ENCODE measurements around the gene TREH. TPM values are rescaled to one million over a fixed set of nuclear protein-coding genes. Genes with fewer than 3 reads are reported as not detected.
"Not testable (repeated sequence)": the region's sequence is repeated elsewhere in the genome, so short reads cannot be mapped to it uniquely, and the experiment has no call there.

Gene TREH
- total RNA-seq, 1 donor from 2014 or later = not detected

DNA sequence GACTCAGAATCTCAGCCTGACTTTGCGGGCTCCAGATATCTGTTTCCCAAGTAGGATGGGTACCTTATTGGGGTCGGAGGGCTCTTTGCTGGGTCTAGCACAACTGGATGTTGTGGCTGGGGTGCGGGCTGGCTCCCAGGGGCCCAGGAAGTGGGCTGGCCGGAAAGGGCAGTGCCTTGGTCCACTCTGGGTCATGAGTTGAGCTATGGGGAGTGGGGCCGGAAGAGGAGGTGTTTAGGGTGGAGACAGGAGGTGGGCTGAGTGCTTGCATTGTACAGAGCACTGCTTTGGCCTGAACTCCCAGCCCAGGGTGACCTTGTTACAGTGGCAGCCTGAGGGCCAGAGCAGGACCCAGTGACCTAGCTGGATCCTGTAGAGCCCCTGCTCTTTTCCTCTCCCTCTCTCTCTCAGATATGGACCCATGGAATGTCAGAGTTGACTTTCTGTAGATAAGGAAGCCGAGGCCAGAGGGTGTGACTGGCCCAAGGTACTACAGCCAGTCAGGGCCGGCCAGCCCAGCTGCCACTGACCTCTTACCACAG is 58.9 kb downstream of the TREH start:
- Mint-ChIP-seq H3K4me3 (peak overlapping the region; percentile 75), H3K27me3 (peaks cover 22% of the 10 kb centered on the region), H3K27ac (no peak overlapping the region), H3K4me1 (peaks cover 4% of the 10 kb centered on the region), H3K9me3 (no peaks in the 10 kb centered on the region), H3K36me3 (ENCODE audit: low read depth) (no peaks in the 10 kb centered on the region)
- DNase-seq = no peak
- intact Hi-C loops (cut with micrococcal nuclease) = no loop called here

DNA sequence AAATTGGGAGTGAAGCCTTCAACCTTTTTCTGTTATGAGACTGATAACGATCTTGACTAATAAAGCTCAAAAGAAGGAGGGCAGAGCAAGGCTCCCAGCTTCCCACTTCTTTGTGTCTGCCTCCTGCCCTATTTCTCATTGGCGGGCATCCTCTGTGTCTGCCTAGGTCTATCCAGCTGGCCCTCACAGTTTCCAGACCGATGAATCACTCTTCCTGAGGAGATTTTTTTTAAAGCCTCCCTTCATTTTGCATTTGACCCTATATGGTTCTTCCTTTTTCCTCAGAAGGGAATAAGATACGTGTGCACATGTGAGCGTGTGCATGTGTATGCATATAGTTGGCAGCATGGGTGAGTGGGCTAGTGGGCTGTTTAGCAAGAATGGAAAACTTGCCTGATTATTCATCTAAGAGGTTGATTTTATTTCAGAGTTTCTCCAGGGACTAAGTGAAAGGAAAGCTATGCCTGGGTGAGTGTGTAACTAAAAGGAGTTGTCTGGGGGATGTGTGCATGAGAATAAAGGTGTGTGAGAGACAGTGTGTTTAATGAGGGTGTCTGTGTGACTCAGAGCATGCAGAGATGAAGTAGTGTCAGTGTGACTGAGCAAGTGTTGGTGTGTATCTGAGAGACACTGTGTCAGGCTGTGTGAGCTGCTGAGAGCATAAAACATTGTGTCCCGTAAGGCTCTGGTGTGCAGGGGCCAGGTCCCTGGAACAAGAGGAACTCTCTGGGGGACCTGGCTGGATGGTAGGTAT is 59.8 kb downstream of the TREH start:
- peaks cover 4% of the 10 kb centered on the region for H3K4me1 Mint-ChIP-seq
- H3K27me3 Mint-ChIP-seq = peaks cover 22% of the 10 kb centered on the region
- DNase-seq = no peak
- H3K27ac Mint-ChIP-seq = no peak overlapping the region
- intact Hi-C loops (cut with micrococcal nuclease) = no loop called here
- no peaks in the 10 kb centered on the region for H3K9me3 Mint-ChIP-seq
- no peak overlapping the region for H3K4me3 Mint-ChIP-seq
- no peaks in the 10 kb centered on the region for H3K36me3 Mint-ChIP-seq (ENCODE audit: low read depth)

DNA sequence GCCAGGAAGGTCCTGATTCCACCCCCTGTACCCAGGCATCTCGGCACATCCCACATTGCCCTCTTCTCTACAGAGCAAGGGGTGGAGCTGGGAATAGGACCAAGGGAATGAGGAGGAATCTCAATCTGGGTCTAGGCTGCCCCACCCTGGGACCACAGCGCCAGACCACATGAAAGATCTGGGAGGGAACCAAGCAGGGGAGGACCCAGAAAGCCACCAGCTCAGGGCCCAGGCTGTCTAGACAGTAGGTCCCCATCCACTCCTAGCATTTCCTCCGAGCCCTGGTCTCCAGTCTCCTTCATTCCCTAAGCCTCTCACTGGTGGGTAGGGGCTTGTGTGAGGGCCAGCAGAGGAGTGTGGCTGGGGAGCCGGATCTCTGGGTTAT is 60.5 kb downstream of the TREH start:
- intact Hi-C loops (cut with micrococcal nuclease) = no loop called here
- Mint-ChIP-seq H3K9me3 (no peaks in the 10 kb centered on the region), H3K27me3 (peaks cover 22% of the 10 kb centered on the region), H3K4me3 (no peak overlapping the region), H3K4me1 (peaks cover 4% of the 10 kb centered on the region), H3K27ac (no peak overlapping the region), H3K36me3 (ENCODE audit: low read depth) (no peaks in the 10 kb centered on the region)
- no peak for DNase-seq

DNA sequence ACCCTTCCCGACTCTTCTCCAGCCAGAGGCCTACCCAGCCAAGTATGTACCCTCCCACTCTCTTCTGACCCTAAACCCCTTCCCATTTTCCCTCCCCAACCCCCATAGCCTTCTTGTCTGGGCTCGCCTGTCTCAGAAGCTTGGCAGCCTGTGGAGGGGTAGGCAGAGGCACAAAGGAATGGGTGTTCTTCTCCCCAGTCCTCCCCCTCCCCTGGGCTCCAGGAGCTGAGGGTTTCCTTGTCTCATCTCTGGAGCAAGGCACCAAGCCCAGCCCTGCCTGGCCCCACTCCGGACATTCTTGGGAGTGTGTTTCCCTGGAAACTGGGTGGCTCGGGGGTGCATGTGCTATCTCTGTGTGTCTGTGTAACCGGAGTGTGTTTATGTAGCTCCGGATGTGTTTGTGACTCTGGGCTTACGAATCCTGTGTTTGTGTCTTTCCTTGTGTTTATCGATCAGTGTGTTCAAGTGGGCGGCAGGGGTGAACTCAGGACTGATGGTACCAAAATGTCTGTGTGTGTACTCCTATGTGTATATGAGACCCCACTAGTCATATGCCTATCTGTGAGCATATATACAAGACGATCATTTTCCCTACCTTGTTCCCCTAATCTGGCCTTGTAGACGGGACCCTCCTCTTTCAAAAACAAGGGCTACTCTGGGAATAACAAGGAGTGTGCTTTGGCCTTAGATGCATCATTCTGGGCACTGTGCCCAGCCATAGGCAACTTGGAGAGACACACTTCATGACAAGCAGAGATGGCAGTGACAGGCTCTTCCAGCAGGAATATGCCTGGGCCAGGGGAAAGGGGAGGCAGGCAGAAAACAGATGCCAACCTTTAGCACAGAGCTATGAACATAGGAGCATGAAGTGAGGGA is 61.1 kb downstream of the TREH start:
- no peak for DNase-seq
- intact Hi-C loops (cut with micrococcal nuclease) = no loop called here
- no peaks in the 10 kb centered on the region for H3K9me3 Mint-ChIP-seq
- no peak overlapping the region for H3K4me3 Mint-ChIP-seq
- no peaks in the 10 kb centered on the region for H3K36me3 Mint-ChIP-seq (ENCODE audit: low read depth)
- H3K4me1 Mint-ChIP-seq = peaks cover 4% of the 10 kb centered on the region
- peaks cover 22% of the 10 kb centered on the region for H3K27me3 Mint-ChIP-seq
- H3K27ac Mint-ChIP-seq = no peak overlapping the region

DNA sequence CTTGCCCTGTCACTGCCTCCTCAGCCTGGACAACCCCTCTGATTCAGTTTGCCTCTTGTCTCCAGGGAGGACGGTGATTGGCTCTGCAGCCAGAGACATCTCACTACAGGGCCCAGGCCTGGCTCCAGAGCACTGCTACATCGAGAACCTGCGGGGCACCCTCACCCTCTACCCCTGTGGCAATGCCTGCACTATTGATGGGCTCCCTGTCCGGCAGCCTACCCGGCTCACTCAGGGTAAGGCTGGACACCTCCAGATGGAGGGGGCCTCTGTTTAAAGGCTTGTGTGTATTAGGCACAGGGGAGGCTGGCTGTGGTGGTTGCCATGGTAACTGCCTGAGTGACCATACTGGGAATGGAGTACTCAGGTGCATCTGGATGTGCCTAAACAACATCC is 63.5 kb downstream of the TREH start:
- peaks cover 7% of the 10 kb centered on the region for H3K4me1 Mint-ChIP-seq
- H3K4me3 Mint-ChIP-seq = no peak overlapping the region
- H3K9me3 Mint-ChIP-seq = no peaks in the 10 kb centered on the region
- no peaks in the 10 kb centered on the region for H3K36me3 Mint-ChIP-seq (ENCODE audit: low read depth)
- intact Hi-C loops (cut with micrococcal nuclease) = no loop called here
- H3K27ac Mint-ChIP-seq = no peak overlapping the region
- peaks cover 20% of the 10 kb centered on the region for H3K27me3 Mint-ChIP-seq
- no peak for DNase-seq

DNA sequence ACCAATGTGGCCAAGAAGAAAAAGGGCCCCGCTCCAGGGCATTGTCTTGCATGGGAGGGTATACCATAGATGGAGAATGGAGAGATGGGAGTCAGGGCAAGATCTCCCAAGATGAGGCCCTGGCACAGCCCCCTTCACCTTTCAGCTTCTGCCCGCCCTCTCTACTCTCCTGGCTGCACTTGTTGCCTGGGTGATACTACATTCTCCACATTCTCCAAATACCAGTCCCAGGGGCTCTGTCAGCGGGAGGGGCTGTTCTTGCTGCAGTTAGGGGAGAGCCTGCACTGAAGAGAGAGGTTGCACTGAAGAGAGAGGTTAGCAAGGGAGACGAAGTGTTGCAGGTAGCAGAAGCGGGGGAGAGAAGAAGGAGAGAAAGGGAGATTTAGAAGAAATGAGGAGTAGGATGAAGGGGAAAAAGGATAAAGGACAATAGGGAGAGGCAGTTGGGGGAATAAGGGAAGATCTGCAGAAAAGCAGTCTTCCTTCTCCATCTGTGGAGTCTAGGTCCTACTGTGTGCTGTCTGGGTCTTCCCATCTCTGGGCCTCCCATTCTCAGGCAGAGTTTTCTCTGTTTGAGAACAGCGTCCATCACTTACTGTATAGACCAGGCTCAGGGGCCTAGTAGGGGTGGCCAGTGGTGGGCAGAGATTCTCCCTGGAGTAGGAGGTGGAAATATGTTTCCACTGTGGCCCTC is 64.0 kb downstream of the TREH start:
- H3K9me3 Mint-ChIP-seq = no peaks in the 10 kb centered on the region
- H3K4me1 Mint-ChIP-seq = peaks cover 4% of the 10 kb centered on the region
- no peak overlapping the region for H3K4me3 Mint-ChIP-seq
- DNase-seq = no peak
- peaks cover 16% of the 10 kb centered on the region for H3K27me3 Mint-ChIP-seq
- no peak overlapping the region for H3K27ac Mint-ChIP-seq
- no peaks in the 10 kb centered on the region for H3K36me3 Mint-ChIP-seq (ENCODE audit: low read depth)
- intact Hi-C loops (cut with micrococcal nuclease) = no loop called here

DNA sequence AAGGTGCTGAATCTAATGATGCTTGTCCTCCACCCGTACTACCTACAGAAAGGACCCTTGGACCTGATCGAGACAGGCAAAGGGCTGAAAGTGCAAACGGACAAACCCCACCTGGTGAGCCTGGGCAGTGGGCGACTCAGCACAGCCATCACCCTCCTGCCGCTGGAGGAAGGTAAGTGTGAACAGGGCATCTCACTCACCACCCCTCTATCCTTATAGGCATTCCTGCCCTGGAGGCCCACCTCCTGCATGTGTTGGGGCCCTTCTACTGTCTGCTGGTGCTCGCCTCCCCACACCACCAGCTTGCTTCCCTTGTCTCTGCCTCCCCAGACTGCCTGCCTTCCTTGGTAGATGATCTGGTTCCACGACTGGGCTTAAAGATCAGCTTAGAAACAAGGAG is 64.9 kb downstream of the TREH start:
- Mint-ChIP-seq H3K36me3 (ENCODE audit: low read depth) (peaks cover 2% of the 10 kb centered on the region), H3K9me3 (no peaks in the 10 kb centered on the region), H3K4me1 (peaks cover 8% of the 10 kb centered on the region), H3K27me3 (peaks cover 18% of the 10 kb centered on the region), H3K4me3 (no peak overlapping the region), H3K27ac (no peak overlapping the region)
- intact Hi-C loops (cut with micrococcal nuclease) = no loop called here
- no peak for DNase-seq

DNA sequence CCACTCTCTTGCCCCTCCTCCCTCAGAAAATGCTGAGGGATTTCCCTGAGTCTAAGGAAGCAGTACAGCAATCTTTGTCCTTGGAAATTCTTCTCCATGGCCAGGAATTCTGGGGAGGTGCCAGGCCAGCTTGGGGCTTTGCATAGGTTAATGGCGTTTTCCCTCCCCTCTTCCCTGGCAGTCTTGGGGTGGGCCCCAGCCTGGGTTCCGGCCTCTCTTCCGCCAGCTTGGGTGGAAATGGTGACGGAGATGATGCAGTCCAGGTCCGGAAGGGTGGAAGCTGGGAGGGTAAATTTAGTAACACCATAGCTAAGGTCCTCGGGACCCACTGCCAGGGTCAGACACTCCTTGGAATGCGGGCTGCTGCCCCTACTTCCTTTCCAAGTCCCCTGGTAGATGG is 67.1 kb downstream of the TREH start:
- Mint-ChIP-seq H3K9me3 (no peaks in the 10 kb centered on the region), H3K4me3 (no peak overlapping the region)
- intact Hi-C loops (cut with micrococcal nuclease) = no loop called here

DNA sequence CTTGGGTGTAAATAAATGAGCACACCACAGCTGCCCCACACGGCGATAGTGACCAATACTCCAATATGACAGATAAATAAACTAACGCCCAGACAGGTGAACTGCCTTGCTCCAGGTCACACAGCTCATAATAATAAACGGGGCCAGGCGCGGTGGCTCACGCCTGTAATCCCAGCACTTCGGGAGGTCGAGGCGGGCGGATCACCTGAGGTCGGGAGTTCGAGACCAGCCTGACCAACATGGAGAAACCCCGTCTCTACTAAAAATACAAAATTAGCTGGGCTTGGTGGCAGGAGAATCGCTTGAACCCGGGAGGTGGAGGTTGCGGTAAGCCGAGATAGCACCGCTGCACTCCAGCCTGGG is 68.0 kb downstream of the TREH start:
- H3K36me3 Mint-ChIP-seq (ENCODE audit: low read depth); H3K9me3 Mint-ChIP-seq; DNase-seq; H3K27ac Mint-ChIP-seq: not testable (repeated sequence)
- Mint-ChIP-seq H3K4me3 (peak overlapping the region; percentile 70), H3K4me1 (peaks cover 25% of the 10 kb centered on the region), H3K27me3 (peaks cover 34% of the 10 kb centered on the region)
- intact Hi-C loops (cut with micrococcal nuclease) = loop anchor here (1.0 kb wide), 2 partner anchors 16 to 466 kb away; no protein-coding TSS in a partner anchor

More for the DNA sequence above, 67.1 kb downstream of the TREH start:
- DNase-seq = no peak
- no peak overlapping the region for H3K27ac Mint-ChIP-seq
- H3K36me3 Mint-ChIP-seq (ENCODE audit: low read depth) = peaks cover 6% of the 10 kb centered on the region
- H3K27me3 Mint-ChIP-seq = peaks cover 28% of the 10 kb centered on the region
- peaks cover 21% of the 10 kb centered on the region for H3K4me1 Mint-ChIP-seq

DNA sequence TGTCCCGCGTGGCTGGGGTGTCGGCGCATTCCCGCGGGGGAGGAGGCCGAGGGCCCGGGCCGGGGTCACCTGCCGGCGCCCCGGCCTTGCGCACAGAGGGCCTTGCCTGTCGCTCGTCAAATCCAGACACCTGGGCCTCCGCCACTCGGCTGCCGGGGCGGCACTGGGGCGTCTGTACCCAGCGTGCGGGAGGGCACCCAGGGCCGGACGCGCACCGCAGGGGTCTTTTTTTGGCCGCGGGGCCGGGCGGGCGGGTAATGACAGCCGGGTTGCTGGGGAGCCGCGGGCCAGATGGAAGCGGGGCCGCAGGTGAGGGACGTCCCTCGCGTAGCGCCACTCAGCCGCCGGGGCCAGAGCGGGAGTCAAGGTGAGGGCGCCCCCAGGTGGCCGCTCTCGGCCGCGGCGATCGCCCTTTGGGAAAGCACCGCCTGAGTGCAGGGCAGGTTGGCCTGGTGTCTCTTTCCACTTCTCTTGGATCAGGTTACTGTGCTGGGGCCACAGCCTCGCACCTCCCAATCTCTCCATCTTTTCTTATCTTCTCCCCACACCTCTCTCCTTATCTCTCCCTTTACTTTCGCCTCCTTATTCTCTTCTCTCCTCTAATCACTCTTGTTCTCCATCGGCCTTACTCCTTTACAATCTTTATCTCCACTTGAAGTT is 68.5 kb downstream of the TREH start:
- intact Hi-C loops (cut with micrococcal nuclease) = loop anchor here (1.0 kb wide), 2 partner anchors 16 to 466 kb away; no protein-coding TSS in a partner anchor
- Mint-ChIP-seq H3K4me1 (peaks cover 25% of the 10 kb centered on the region), H3K27me3 (peaks cover 37% of the 10 kb centered on the region), H3K36me3 (ENCODE audit: low read depth) (peaks cover 6% of the 10 kb centered on the region), H3K9me3 (no peaks in the 10 kb centered on the region), H3K27ac (peak overlapping the region; percentile 17), H3K4me3 (peak overlapping the region; percentile 76)
- peak; percentile 96 for DNase-seq

DNA sequence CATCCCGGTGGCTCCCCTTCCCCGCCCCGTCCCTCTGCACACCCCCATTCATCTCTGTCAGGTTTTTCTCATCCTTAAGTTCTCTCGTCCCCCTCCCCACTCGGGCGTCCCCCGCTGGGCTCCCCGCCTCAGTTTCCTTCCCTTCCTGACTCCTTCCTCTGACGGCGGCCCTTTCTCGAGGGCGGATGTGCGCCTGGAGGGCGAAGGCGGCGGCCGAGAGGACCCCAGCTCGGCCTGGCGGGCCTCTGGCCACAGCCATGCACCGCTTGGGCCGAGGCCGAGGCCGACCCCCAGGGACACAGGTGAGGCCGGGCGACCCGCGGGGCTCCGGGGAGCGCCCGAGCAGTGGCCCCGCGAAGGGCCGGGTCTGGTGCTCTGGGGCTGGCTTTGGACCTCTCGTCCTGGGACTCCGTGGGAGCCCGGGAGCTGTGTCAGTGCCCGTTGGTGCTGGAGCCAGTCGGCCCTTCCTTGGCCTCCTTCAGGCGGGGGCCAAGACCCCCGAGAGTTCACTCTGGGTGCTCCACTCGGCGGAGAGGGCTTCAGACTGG is 69.2 kb downstream of the TREH start:
- peak overlapping the region; percentile 76 for H3K4me3 Mint-ChIP-seq
- H3K27ac Mint-ChIP-seq = peak overlapping the region; percentile 48
- H3K4me1 Mint-ChIP-seq = peaks cover 25% of the 10 kb centered on the region
- intact Hi-C loops (cut with micrococcal nuclease) = no loop called here
- H3K36me3 Mint-ChIP-seq (ENCODE audit: low read depth) = peaks cover 6% of the 10 kb centered on the region
- H3K27me3 Mint-ChIP-seq = peaks cover 37% of the 10 kb centered on the region
- DNase-seq = peak; percentile 69
- no peaks in the 10 kb centered on the region for H3K9me3 Mint-ChIP-seq

DNA sequence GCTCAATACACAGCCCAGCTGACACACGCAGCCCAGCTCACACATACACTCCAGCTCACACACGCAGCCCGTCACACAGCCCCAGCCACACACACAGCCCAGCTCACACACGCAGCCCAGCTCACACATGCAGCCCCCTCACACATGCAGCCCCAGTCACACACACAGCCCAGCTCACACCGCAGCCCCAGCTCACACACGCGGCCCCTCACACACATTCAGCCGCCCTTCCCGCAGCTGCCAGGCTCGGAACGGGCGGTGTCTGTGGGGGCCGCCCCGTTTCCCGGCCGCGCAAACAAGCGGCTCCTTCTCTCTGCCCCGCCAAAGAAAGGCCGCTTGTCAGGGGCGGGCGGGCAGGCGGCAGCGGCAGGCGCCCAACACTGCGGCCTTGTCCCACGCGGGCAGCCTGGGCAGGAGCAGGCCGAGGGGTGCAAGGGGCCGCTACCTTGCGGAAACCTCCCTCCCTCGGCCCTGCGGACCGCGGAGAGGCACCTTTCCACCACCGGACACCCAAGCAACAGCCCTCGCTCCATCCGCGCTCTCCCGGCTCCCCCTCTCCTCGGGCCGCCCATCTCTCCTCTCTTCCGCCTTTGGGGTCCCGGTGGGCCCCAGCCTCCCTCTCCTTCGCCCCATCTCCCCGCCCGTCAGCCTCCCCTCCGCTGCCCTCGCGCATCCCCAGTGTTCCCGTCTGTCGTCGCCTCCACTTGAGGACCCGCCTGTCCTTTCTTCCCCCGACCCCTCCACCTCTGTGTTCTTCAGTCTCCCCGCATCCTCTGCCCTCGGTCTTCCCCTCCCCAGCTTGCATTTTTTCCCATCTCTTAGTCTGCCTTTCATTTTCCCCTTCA is 69.8 kb downstream of the TREH start:
- Mint-ChIP-seq H3K9me3 (no peaks in the 10 kb centered on the region), H3K27ac (peak overlapping the region; percentile 52), H3K4me3 (peak overlapping the region; percentile 76), H3K36me3 (ENCODE audit: low read depth) (peaks cover 6% of the 10 kb centered on the region), H3K4me1 (peaks cover 25% of the 10 kb centered on the region), H3K27me3 (peaks cover 37% of the 10 kb centered on the region)
- intact Hi-C loops (cut with micrococcal nuclease) = loop anchor here (2.0 kb wide), 1 partner anchor 37 kb away; the partner anchor contains the start of gene ARCN1
- DNase-seq = peak; percentile 72
